Testis (tissue), 3 donors: Measurements from ENCODE around the gene ZNF674. TPM values are rescaled to one million over a fixed set of nuclear protein-coding genes. Genes with fewer than 3 reads are reported as not detected.

Experiments
- DNase-seq: peaks from one replicate; pipeline ENCODE4 v3.0.0-alpha.2; 2019
- H3K27ac ChIP-seq, 2 donors: fragments of 200-600 bp; sonication (generic); one replicate each; pipeline ENCODE4 v1.5.1; 2019
- H3K27me3 ChIP-seq: fragments of 200-600 bp; sonication (generic); one replicate; pipeline ENCODE4 v1.5.1; 2019
- H3K36me3 ChIP-seq: fragments of 200-600 bp; sonication (generic); one replicate; pipeline ENCODE4 v1.5.1; 2017; ENCODE audit warnings: low read depth; ENCODE audit errors: missing control alignments
- H3K4me1 ChIP-seq: fragments of 200-600 bp; sonication (generic); one replicate; pipeline ENCODE4 v1.5.1; 2019
- H3K4me3 ChIP-seq, 2 donors: fragments of 200-600 bp; sonication (generic); one replicate each; pipeline ENCODE4 v1.5.1; 2017 to 2019
- H3K9me3 ChIP-seq: fragments of 200-600 bp; sonication (generic); one replicate; pipeline ENCODE4 v1.5.1; 2017
- POLR2A ChIP-seq: fragments of 450-650 bp; IDR thresholded peaks from one replicate; pipeline ENCODE4 v1.6.1; 2017; ENCODE audit warnings: antibody characterized with exemption, mild to moderate bottlenecking, moderate library complexity
- WGBS, 2 donors: methylation state at CpG; one replicate each; pipeline ENCODE4 v1.1.5; 2018; 5-methylcytosine and 5-hydroxymethylcytosine counted together
- intact Hi-C: fragments of 100-400 bp; cut with DNase I; formaldehyde crosslinking; loops from one replicate; pipeline ENCODE4 v1.15.1; 2023; ENCODE audit warnings: low total_unique reads
- polyA plus RNA-seq: library from polyadenylated mRNA; stranded (reverse); fragments of 350-450 nt; fragmentation: Illumina TruSeq; extraction: RNeasy Lipid Tissue Mini Kit (QIAGEN cat#74804); gene quantifications from one replicate; pipeline ENCODE4 v1.2.3, GENCODE V29; 2014; ENCODE audit warnings: low read depth, low replicate concordance; ENCODE audit not compliant: insufficient read depth
- total RNA-seq, 2 donors: library from RNA; depleted of rRNA; stranded (reverse); fragments of >200 nt; gene quantifications; one replicate each; pipeline ENCODE4 v1.2.3, GENCODE V29; 2016
- TF ChIP-seq, protein P1 (sequence below), 3 experiments: fragments of 450-650 bp in 2 of 3; fragments of 200-600 bp in 1 of 3; sonication (generic) in 1 of 3; IDR thresholded peaks; one replicate each; pipeline ENCODE4 v1.5.1; 2016 to 2019; ENCODE audit warnings: antibody characterized with exemption in 3 of 3, mild to moderate bottlenecking in 2 of 3, moderate library complexity in 1 of 3

The ZNF674 gene
- total and polyA plus RNA-seq, 3 donors from 2014 or later = 2.4 to 8.2 (median 6.3) TPM

DNA sequence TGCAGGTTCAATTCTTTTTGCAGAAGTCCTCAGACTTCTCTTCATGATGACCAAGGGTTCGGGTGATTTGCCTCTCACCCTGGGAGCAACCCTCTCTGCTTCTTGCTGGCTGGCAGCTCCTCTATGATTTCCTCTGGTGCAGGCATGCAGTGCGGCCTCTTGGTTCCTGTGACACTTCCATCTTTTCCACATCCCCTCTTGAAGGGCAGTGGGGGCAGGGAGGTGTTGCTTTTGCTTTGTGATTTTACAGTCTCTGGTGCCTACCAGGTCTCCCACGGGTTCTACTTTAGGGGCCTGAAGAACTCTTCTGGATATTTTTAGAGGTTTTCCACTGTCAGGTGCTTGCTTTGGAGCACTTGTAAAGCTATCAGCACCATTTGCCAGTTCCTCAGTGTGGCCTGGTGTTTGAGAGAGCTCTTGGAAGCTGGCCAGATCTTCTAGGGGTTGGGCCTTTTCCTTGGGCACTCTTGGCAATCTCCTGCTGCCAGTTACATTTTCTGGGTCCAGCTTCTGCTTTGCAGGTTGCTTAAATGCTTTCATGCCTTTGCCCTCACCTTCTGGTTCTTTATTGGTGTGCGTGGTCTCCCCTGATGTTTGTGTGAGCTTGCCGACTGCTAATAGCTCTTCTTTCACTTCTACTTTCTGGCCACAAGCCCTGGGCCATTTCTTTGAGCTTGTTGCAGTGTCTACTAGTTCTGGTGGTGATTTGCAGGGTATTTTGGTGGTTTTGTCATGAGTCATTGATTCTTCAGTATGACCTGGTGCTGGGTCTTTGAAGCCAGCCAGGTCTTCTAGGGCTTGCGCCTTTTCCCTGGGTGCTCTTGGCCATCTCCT, 16.8 kb upstream of the ZNF674 start:
- Histone ChIP-seq H3K9me3 (no peaks in the 10 kb centered on the region), H3K27ac (no peak overlapping the region), H3K27me3 (no peaks in the 10 kb centered on the region), H3K4me3 (no peak overlapping the region), H3K4me1 (no peaks in the 10 kb centered on the region), H3K36me3 (no peaks in the 10 kb centered on the region)
- intact Hi-C loops = no loop called here
- no peak for TF ChIP-seq POLR2A
- TF ChIP-seq, protein P1, sequence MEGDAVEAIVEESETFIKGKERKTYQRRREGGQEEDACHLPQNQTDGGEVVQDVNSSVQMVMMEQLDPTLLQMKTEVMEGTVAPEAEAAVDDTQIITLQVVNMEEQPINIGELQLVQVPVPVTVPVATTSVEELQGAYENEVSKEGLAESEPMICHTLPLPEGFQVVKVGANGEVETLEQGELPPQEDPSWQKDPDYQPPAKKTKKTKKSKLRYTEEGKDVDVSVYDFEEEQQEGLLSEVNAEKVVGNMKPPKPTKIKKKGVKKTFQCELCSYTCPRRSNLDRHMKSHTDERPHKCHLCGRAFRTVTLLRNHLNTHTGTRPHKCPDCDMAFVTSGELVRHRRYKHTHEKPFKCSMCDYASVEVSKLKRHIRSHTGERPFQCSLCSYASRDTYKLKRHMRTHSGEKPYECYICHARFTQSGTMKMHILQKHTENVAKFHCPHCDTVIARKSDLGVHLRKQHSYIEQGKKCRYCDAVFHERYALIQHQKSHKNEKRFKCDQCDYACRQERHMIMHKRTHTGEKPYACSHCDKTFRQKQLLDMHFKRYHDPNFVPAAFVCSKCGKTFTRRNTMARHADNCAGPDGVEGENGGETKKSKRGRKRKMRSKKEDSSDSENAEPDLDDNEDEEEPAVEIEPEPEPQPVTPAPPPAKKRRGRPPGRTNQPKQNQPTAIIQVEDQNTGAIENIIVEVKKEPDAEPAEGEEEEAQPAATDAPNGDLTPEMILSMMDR (IDR thresholded peaks at IDR 0.05) = no peak
- 84 to 86% methylated on average over 6 of the region's 6 CpGs for WGBS, 2 donors
- no peak for DNase-seq

DNA sequence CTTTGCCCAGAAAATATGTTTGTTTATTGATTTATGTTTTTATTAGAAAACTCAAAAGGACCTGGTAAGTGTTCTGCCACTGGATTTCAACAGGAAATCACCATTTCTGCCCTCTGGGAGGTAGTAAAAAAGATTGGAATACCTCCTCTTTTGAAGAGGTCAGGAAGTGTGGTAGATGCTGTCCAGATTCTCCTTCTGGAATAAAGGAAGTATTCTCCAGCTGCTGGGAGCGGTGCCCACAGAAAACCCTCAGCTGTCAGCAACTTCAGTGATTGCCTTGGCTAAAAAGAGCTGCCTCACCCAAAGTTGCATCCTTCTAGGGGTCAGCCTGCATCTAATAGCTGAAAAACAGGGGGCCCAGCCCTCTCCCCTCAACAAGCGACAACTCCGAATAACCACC, 13.8 kb upstream of the ZNF674 start:
- whole genome bisulfite sequencing, 2 donors = 83 to 97% methylated on average over 1 to 3 of the region's 3 CpGs
- TF ChIP-seq POLR2A = no peak
- TF ChIP-seq, protein P1 (IDR thresholded peaks at IDR 0.05) = no peak
- no peaks in the 10 kb centered on the region for H3K36me3 ChIP-seq
- no peaks in the 10 kb centered on the region for H3K4me1 ChIP-seq
- no peak overlapping the region for H3K4me3 ChIP-seq
- DNase-seq = no peak
- H3K27me3 ChIP-seq = no peaks in the 10 kb centered on the region
- H3K9me3 ChIP-seq = no peaks in the 10 kb centered on the region
- intact Hi-C loops = no loop called here
- H3K27ac ChIP-seq = no peak overlapping the region

DNA sequence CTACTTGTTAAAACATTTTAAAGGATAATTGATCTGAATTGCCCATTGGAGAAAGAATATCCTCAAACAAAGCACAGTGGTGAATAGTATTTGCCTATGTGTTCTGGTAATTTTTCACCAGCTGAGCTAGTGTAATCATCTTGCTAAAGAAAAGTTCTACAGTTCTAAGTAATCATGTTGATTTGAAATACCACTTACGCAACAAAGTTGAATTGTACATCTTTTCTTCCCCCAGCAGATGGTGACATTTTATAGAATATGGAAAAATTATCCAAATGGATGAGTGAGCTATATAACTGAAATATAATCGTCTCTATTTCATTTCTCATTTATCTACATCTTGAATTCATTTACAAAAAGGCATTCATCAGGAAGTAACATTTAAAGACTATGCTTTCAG, 9.7 kb upstream of the ZNF674 start:
- H3K27ac ChIP-seq = no peak overlapping the region
- DNase-seq = no peak
- H3K4me1 ChIP-seq = no peaks in the 10 kb centered on the region
- no peaks in the 10 kb centered on the region for H3K27me3 ChIP-seq
- TF ChIP-seq, protein P1 (IDR thresholded peaks at IDR 0.05) = peak in 1 of 3 experiments; percentile 19
- no peak for TF ChIP-seq POLR2A
- H3K36me3 ChIP-seq = no peaks in the 10 kb centered on the region
- intact Hi-C loops = no loop called here
- no peak overlapping the region for H3K4me3 ChIP-seq
- no peaks in the 10 kb centered on the region for H3K9me3 ChIP-seq
- WGBS, 2 donors = 29 to 40% methylated on average over 2 of the region's 2 CpGs

DNA sequence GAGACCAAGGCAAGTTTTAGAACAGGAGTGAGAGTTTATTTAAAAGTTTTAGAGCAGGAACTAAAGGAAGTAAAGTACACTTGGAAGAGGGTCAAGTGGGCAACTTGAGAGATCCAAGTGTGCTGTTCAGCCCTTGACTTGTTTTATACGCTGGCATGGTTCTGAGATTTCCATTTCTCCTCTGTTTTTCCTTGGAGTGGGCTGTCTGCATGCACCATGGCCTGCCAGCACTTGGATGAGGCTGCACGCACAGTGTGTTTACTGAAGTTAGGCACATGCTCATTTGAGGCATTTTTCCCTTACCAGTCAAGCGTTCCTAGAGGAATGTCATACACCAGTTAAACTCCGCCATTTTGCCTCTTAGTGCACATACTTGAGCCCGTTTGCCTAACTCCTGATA, 8.7 kb upstream of the ZNF674 start:
- Histone ChIP-seq H3K36me3 (no peaks in the 10 kb centered on the region), H3K4me1 (no peaks in the 10 kb centered on the region), H3K4me3 (no peak overlapping the region), H3K9me3 (no peaks in the 10 kb centered on the region), H3K27ac (no peak overlapping the region), H3K27me3 (no peaks in the 10 kb centered on the region)
- no peak for DNase-seq
- WGBS, 2 donors = 95 to 100% methylated on average over 5 of the region's 5 CpGs
- TF ChIP-seq, protein P1 (IDR thresholded peaks at IDR 0.05) = no peak
- no peak for TF ChIP-seq POLR2A
- intact Hi-C loops = no loop called here
